RCC 7860 (cell line): ENCODE measurements around the gene SYT11.

Experiments
- DNase-seq: peaks from one replicate; pipeline ENCODE4 v3.0.0-alpha.2; 2015; ENCODE audit warnings: low spot score
- FAIRE-seq: peaks from 2 replicates; lab custom pipeline; 2012; peaks lifted over from hg19 to GRCh38; lab: Jason Lieb, UNC

The SYT11 gene

GRCh38 chr1:155859881-155860871 lies 809 bp downstream of the SYT11 start:
- FAIRE-seq, result no peak
- no peak for DNase-seq

- FAIRE-seq (no peak), DNase-seq (no peak)
Measured at GRCh38 chr1:155860970-155861510, 1.7 kb downstream of the SYT11 start.

- FAIRE-seq (no peak), DNase-seq (no peak)
Measured at GRCh38 chr1:155861896-155862295, 2.5 kb downstream of the SYT11 start.

- no peak for FAIRE-seq
Measured at GRCh38 chr1:155864393-155864792, 5.0 kb downstream of the SYT11 start.

GRCh38 chr1:155867766-155868165 lies 8.4 kb downstream of the SYT11 start:
- no peak for FAIRE-seq
- no peak for DNase-seq

More at GRCh38 chr1:155864393-155864792, 5.0 kb downstream of the SYT11 start:
- DNase-seq, result no peak

GRCh38 chr1:155871390-155871789 lies 12.0 kb downstream of the SYT11 start:
- no peak for FAIRE-seq
- DNase-seq, result no peak

- DNase-seq (no peak), FAIRE-seq (no peak)
Measured at GRCh38 chr1:155872527-155872926, 13.2 kb downstream of the SYT11 start.

GRCh38 chr1:155873860-155874259 lies 14.5 kb downstream of the SYT11 start:
- DNase-seq, result no peak
- FAIRE-seq, result no peak

GRCh38 chr1:155877945-155878344 lies 18.6 kb downstream of the SYT11 start:
- no peak for DNase-seq
- no peak for FAIRE-seq

GRCh38 chr1:155880251-155880650 lies 20.9 kb downstream of the SYT11 start:
- no peak for FAIRE-seq
- no peak for DNase-seq

- FAIRE-seq (no peak), DNase-seq (no peak)
Measured at GRCh38 chr1:155880950-155881349, 21.6 kb downstream of the SYT11 start.

- FAIRE-seq (no peak), DNase-seq (no peak)
Measured at GRCh38 chr1:155882235-155882634, 22.9 kb downstream of the SYT11 start.

GRCh38 chr1:155882766-155883165 lies 23.4 kb downstream of the SYT11 start:
- DNase-seq, result no peak
- FAIRE-seq, result no peak

- FAIRE-seq, result no peak
- DNase-seq, result no peak
Measured at GRCh38 chr1:155884031-155884960, 24.9 kb downstream of the SYT11 start.

- DNase-seq, result no peak
- FAIRE-seq, result no peak
Measured at GRCh38 chr1:155884982-155885381, 25.6 kb downstream of the SYT11 start.

GRCh38 chr1:155888481-155888880 lies 29.1 kb downstream of the SYT11 start:
- DNase-seq, result no peak
- no peak for FAIRE-seq

GRCh38 chr1:155889566-155889965 lies 30.2 kb downstream of the SYT11 start:
- FAIRE-seq (no peak), DNase-seq (no peak)

- FAIRE-seq (no peak), DNase-seq (no peak)
Measured at GRCh38 chr1:155890251-155890650, 30.9 kb downstream of the SYT11 start.

- peak; percentile 76 for FAIRE-seq
- peak; percentile 72 for DNase-seq
Measured at GRCh38 chr1:155892796-155893195, 33.4 kb downstream of the SYT11 start.

GRCh38 chr1:155893389-155894142 lies 34.2 kb downstream of the SYT11 start:
- peak; percentile 83 for DNase-seq
- peak; percentile 86 for FAIRE-seq
